ENCODE data around the gene HIVEP1.
A peak's percentile ranks its signal among the peaks of the same experiment; 100 is the strongest.

Gene HIVEP1

DNA sequence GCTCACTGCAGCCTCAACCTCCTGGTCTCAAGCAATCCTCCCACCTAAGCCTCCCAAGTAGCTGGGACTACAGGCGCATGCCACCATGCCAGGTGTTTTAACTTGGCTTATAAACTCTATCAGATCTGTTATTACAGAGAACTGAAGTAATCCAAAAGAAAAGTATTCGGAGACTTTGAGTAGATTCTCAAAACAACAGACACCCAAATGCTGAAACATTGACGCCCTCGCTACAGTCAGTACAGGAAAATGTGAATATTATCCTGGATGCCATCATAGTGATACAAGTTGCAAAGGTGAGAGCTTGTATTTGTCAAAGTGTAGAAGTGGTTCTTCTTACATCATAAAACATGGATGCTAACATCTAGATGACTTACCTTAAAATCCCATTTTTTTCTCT lies 169.4 kb downstream of the HIVEP1 start:
- DNase-seq (no peak), ATAC-seq (replicated peaks) (no peak)
- Mint-ChIP-seq H3K4me3 (no peak overlapping the region), H3K27me3 (peaks cover 0 to 17% of the 10 kb centered on the region in 2 donors), H3K9me3 (no peaks in the 10 kb centered on the region), H3K36me3 (ENCODE audit: insufficient read depth) (no peaks in the 10 kb centered on the region), H3K4me1 (ENCODE audit: low read depth in 2 of 2) (peaks cover 0 to 5% of the 10 kb centered on the region in 2 donors), H3K27ac (no peak overlapping the region)

DNA sequence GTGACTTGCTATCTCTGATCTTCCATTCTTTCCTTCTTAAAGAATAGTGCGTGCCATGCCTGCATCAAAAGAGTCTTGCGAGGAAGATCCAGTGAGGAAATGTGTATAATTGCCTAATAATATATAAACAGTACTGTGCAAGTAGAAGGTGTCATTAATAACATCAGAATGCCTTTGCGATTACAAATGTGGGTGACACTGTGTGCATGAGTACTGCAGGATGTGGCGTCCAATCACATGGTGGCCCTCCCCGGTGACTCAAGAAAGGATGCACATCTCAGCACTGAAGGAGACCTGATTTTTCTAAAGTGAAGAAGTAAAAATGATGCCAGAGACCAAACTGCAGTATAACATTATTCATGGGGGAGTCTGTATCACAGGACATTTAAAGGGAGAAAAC lies 170.6 kb downstream of the HIVEP1 start:
- Mint-ChIP-seq H3K27me3 (peaks cover 0 to 17% of the 10 kb centered on the region in 2 donors), H3K4me1 (ENCODE audit: low read depth in 2 of 2) (peaks cover 0 to 5% of the 10 kb centered on the region in 2 donors), H3K4me3 (no peak overlapping the region), H3K9me3 (no peaks in the 10 kb centered on the region), H3K36me3 (ENCODE audit: insufficient read depth) (no peaks in the 10 kb centered on the region), H3K27ac (no peak overlapping the region)
- DNase-seq, result no peak
- ATAC-seq (replicated peaks), result peak; percentile 56

DNA sequence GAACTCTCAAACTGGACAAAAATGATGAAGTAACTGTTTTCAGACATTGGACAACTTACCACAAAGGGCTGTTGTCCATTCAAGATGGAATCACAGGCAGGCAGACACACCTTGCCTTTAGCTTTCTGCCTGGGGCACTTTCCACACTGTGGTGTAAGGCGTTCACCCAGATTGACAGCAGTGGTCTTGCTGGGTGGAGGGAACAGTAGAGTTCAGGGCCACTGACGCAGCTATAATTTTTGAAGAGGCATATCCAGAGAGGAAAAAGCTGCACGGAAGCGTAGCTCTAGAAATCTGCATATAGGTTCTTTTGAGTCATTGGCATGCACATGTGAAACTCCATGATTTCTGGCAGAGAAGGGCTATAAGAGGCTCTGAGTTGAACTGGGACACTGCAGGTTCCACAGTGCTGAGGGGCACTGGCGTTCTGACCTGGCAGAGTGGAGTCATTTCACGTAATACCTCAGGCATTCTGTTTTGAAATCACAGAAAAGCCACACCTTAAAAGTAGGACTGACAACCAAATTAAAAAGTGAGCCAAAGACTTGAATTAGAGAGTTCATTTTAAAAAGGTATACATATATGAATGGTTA lies 173.1 kb downstream of the HIVEP1 start:
- H3K4me3 Mint-ChIP-seq, result no peak overlapping the region
- DNase-seq, result no peak
- no peak for ATAC-seq (replicated peaks)
- H3K27ac Mint-ChIP-seq, result no peak overlapping the region
- peaks cover 0 to 5% of the 10 kb centered on the region in 2 donors for H3K4me1 Mint-ChIP-seq (ENCODE audit: low read depth in 2 of 2)
- H3K9me3 Mint-ChIP-seq, result no peaks in the 10 kb centered on the region
- H3K27me3 Mint-ChIP-seq, result peaks cover 0 to 13% of the 10 kb centered on the region in 2 donors
- no peaks in the 10 kb centered on the region for H3K36me3 Mint-ChIP-seq (ENCODE audit: insufficient read depth)

DNA sequence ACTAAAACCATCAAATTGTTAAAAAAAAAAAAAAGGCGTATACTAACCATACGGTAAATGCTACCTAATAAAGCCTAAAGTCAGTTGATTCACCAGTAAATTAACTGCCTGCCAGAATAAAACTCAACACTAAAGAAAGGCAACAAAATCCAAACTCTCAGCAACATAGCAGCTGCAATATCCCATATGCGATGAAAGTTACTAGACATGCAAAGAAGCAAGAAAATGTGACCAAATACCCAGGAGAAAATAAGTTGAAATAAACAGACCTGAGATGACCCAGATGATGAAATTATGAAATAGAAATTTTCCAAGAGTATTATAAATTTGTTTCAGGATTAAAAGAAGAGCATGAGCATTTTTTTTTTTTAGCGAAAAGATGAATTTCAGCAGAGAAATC lies 174.4 kb downstream of the HIVEP1 start:
- no peaks in the 10 kb centered on the region for H3K9me3 Mint-ChIP-seq
- DNase-seq (no peak), ATAC-seq (replicated peaks) (no peak)
- no peak overlapping the region for H3K27ac Mint-ChIP-seq
- H3K4me1 Mint-ChIP-seq (ENCODE audit: low read depth in 2 of 2), result peaks cover 0 to 5% of the 10 kb centered on the region in 2 donors
- H3K36me3 Mint-ChIP-seq (ENCODE audit: insufficient read depth), result no peaks in the 10 kb centered on the region
- no peak overlapping the region for H3K4me3 Mint-ChIP-seq
- peaks cover 0 to 19% of the 10 kb centered on the region in 2 donors for H3K27me3 Mint-ChIP-seq

DNA sequence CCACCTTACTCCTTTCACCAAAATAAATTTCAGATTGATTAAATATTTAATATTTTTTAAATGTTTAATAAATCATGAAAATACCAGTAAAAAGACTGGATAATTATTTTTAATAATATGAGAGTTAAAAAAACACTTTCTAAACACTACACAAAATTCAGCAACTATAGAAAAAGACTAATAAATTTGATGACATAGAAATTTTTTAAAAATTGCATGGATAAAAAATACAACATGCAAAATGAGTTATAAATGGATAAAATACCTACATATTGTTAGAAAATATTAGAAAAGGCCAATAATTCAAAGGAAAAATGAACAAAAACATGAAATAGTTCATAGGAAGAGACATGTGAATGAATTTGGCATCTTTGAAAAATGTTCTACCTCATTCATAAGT lies 177.0 kb downstream of the HIVEP1 start:
- no peak for ATAC-seq (replicated peaks)
- Mint-ChIP-seq H3K4me3 (no peak overlapping the region), H3K9me3 (no peaks in the 10 kb centered on the region)

DNA sequence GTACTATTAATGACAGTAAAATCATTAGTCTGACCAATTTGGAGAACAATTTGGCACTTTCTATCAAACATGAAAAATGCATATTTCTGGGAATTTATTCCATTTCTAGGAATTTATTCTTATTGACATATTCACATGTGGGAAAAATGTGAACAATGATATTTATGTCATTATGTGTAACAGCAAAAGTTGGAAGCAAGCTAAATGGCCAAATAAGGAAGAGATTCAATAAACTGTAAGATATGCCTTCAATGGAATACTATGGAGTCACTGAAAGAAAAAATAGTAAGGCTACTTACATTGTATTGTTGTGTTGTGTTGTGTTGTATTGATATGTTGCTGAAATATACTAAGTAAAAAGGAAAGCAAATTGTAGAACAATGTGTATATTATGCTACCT lies 177.5 kb downstream of the HIVEP1 start:
- Mint-ChIP-seq H3K4me3 (no peak overlapping the region), H3K9me3 (no peaks in the 10 kb centered on the region), H3K27ac (no peak overlapping the region), H3K36me3 (ENCODE audit: insufficient read depth) (no peaks in the 10 kb centered on the region), H3K4me1 (ENCODE audit: low read depth in 2 of 2) (no peaks in the 10 kb centered on the region), H3K27me3 (peaks cover 0 to 13% of the 10 kb centered on the region in 2 donors)
- DNase-seq (no peak), ATAC-seq (replicated peaks) (no peak)

More for the DNA sequence above, 177.0 kb downstream of the HIVEP1 start:
- no peaks in the 10 kb centered on the region for H3K36me3 Mint-ChIP-seq (ENCODE audit: insufficient read depth)
- H3K27ac Mint-ChIP-seq, result no peak overlapping the region
- peaks cover 0 to 13% of the 10 kb centered on the region in 2 donors for H3K27me3 Mint-ChIP-seq
- no peaks in the 10 kb centered on the region for H3K4me1 Mint-ChIP-seq (ENCODE audit: low read depth in 2 of 2)
- no peak for DNase-seq

DNA sequence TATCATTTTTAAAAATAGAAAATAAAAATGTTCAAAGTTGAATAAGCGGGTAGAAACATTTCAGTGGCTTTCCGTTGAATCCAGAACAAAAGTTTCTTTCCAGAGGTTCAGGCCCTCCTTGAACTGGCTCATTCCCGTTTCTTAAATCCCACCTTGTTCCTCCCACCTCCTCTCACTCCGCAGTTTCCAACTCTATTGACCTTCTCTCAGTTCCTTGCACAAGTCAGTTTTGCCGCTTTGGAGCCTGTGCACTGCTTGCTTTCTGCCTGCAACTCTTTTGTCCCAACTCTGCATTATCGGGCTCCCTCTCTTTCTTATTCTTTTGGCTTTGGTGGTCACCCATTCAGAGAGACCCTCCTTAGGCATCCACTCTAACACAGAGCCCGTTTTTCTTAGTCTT lies 178.1 kb downstream of the HIVEP1 start:
- Mint-ChIP-seq H3K9me3 (no peaks in the 10 kb centered on the region), H3K27ac (no peak overlapping the region), H3K36me3 (ENCODE audit: insufficient read depth) (no peaks in the 10 kb centered on the region), H3K4me1 (ENCODE audit: low read depth in 2 of 2) (no peaks in the 10 kb centered on the region), H3K27me3 (peaks cover 0 to 13% of the 10 kb centered on the region in 2 donors), H3K4me3 (no peak overlapping the region)
- DNase-seq (no peak), ATAC-seq (replicated peaks) (no peak)

DNA sequence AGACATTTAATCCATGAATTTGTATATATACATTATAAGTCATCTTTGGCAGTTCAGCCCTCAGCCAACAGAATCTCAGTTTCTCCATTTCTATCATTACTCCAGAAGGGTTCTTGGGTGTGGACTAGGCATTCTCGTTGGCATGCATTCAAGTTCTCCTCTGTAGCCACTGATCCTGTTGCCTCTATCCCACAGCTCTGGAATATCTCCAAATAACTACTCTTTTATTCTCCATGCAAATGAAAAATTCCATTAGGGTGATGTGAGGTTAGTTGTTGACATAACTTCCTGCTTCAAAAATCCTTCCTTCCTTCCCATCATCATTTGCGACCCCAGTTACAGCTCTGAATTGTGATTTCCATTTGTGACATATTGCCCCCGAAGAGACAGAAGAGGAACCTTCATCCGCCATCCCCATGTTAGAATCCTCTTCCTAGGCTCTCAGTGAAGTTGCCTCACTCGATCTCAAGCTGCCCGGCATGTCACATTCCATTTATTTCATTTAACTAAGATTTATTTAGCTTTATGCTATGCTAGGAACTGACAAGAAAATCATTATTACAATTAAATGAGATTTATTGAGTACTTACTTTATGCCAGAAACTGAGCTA lies 184.3 kb downstream of the HIVEP1 start:
- H3K4me3 Mint-ChIP-seq, result no peak overlapping the region
- H3K27me3 Mint-ChIP-seq, result no peaks in the 10 kb centered on the region
- ATAC-seq (replicated peaks) (no peak), DNase-seq (no peak)
- no peak overlapping the region for H3K27ac Mint-ChIP-seq
- no peaks in the 10 kb centered on the region for H3K36me3 Mint-ChIP-seq (ENCODE audit: insufficient read depth)
- H3K9me3 Mint-ChIP-seq, result no peaks in the 10 kb centered on the region
- H3K4me1 Mint-ChIP-seq (ENCODE audit: low read depth in 2 of 2), result no peaks in the 10 kb centered on the region

DNA sequence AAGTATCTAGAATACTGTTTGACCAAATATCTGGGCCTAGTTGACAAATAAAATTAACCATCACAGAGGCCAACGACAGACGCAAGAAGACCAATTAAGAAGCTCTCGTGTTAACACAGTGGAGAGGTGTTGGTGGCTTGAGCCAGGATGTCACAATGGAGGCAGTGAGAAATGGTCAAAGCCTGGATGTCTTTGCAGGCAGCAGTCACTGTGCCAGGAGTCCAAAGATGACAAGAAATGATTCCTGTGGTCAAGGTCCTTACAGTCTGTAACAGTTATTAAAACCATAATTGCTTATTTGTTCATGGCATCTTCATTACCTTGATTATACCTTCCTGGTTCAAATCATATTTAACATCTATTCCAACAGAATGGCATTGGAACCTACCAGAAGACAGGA lies 186.7 kb downstream of the HIVEP1 start:
- ATAC-seq (replicated peaks), result no peak
- H3K9me3 Mint-ChIP-seq, result no peaks in the 10 kb centered on the region
- no peaks in the 10 kb centered on the region for H3K4me1 Mint-ChIP-seq (ENCODE audit: low read depth in 2 of 2)
- no peak overlapping the region for H3K27ac Mint-ChIP-seq
- no peaks in the 10 kb centered on the region for H3K36me3 Mint-ChIP-seq (ENCODE audit: insufficient read depth)
- H3K4me3 Mint-ChIP-seq, result no peak overlapping the region
- peaks cover under 1 to 4% of the 10 kb centered on the region in 2 donors for H3K27me3 Mint-ChIP-seq
- no peak for DNase-seq

DNA sequence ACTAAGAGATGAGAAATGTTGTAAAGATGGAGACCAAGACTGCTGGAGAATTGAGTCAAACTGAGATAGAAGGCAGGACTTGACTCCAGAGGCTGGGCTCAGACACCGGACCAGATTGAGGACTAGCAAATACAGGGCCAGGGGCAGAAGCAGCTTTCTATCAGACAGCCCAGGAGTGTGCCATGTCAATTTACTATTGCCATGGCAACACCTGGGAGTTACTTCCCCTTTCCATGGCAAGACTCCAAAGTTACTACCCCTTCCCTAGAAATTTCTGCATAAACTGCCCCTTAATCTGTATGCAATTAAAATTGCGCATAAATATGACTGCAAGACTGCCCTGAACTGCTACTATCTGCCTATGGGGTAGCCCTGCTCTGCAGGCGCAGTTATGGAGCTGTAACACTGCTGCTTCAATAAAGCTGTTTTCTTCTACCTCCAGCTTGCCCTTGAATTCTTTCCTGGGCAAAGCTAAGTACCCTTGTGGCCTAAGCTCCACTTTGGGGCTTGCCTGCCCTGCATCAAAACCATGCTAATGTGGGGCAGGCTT lies 188.0 kb downstream of the HIVEP1 start:
- H3K27me3 Mint-ChIP-seq, result peaks cover 13 to 15% of the 10 kb centered on the region in 2 donors
- no peak for ATAC-seq (replicated peaks)
- DNase-seq, result no peak

DNA sequence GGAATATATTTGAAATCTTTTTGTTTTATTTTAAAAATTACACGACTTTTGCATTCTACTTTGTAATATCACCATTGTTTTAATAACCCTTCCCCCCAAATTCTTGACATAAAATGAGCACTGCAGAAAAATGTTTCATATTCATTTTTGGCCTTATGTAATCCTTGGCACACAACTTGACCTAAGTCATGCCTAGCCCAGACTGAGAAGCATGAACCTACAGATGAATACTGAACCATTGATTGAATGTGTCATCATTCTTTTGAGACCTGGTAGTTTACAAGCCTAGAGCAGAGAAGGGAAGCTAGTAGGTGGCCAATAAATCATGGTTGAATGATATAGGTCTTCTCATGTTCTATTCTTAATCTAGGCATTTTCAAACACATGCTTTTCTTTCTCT lies 188.6 kb downstream of the HIVEP1 start:
- Mint-ChIP-seq H3K4me1 (ENCODE audit: low read depth in 2 of 2) (no peaks in the 10 kb centered on the region), H3K27ac (no peak overlapping the region), H3K4me3 (no peak overlapping the region), H3K27me3 (peaks cover 14 to 15% of the 10 kb centered on the region in 2 donors), H3K36me3 (ENCODE audit: insufficient read depth) (no peaks in the 10 kb centered on the region), H3K9me3 (no peaks in the 10 kb centered on the region)
- ATAC-seq (replicated peaks), result no peak
- DNase-seq, result no peak

More for the DNA sequence above, 188.0 kb downstream of the HIVEP1 start:
- H3K27ac Mint-ChIP-seq, result no peak overlapping the region
- no peaks in the 10 kb centered on the region for H3K4me1 Mint-ChIP-seq (ENCODE audit: low read depth in 2 of 2)
- no peaks in the 10 kb centered on the region for H3K9me3 Mint-ChIP-seq
- H3K4me3 Mint-ChIP-seq, result no peak overlapping the region
- H3K36me3 Mint-ChIP-seq (ENCODE audit: insufficient read depth), result no peaks in the 10 kb centered on the region

DNA sequence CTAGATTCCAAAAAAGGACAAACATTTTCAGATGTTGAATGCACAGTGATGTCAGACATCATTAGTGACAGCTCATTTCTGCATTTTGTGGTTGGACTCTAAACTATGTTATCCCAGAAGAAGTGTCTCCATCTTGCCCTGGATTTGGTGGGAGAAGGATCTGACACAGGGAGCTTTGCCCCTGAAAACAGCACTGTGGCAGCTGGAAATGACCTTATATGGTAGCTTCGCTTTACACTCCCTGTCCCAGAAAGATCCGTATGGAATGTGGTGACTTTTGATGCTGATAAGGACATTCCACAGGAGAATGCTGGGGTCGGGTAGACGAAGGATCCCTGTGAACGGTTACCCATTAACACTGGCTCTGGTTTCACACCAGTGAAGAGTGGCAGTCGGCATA lies 190.9 kb downstream of the HIVEP1 start:
- no peak overlapping the region for H3K27ac Mint-ChIP-seq
- ATAC-seq (replicated peaks) (no peak), DNase-seq (no peak)
- no peak overlapping the region for H3K4me3 Mint-ChIP-seq
- H3K9me3 Mint-ChIP-seq, result no peaks in the 10 kb centered on the region
- peaks cover 15% of the 10 kb centered on the region in 2 donors for H3K27me3 Mint-ChIP-seq
- H3K4me1 Mint-ChIP-seq (ENCODE audit: low read depth in 2 of 2), result no peaks in the 10 kb centered on the region
- H3K36me3 Mint-ChIP-seq (ENCODE audit: insufficient read depth), result no peaks in the 10 kb centered on the region

DNA sequence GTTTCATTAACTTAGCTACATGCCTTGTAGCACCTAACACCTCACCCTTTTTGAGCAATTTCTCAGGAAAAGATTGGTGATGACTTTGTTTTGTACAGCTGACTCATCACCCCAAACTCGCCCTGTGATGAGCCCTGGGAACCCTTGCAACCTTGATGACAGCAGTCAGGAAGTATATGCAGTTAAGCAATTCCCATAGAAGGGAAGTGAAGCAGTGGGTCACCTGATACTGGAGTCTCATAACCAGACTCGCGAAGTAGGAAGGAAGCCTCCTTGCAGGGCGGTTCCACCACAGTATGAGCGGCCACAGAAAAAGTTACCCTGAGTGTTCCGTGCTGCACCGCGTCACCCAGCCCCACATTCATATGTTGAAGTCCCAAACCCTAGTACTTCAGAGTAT lies 196.1 kb downstream of the HIVEP1 start:
- no peaks in the 10 kb centered on the region for H3K9me3 Mint-ChIP-seq
- ATAC-seq (replicated peaks), result peak; percentile 45

DNA sequence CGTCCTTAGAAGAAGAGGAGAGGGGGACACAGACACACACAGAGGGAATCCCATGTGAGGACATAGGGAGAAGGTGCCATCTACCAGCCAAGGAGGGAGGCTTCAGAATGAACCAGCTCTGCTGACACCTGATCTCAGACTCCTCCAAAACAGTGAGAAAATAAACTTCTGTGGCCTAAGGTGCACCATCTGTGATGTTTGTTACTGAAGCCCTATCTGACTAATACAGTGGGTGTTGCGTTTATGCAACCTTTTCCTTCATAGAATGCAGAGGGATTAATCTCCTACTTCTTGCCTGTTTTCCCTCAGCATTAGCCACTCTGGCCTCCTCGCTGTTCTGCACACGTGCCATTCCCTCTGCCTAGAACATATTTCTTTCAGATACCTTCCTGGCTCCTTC lies 196.6 kb downstream of the HIVEP1 start:
- H3K9me3 Mint-ChIP-seq, result no peaks in the 10 kb centered on the region
- no peak overlapping the region for H3K4me3 Mint-ChIP-seq
- ATAC-seq (replicated peaks) (no peak), DNase-seq (no peak)
- peaks cover 23 to 25% of the 10 kb centered on the region in 2 donors for H3K27me3 Mint-ChIP-seq
- no peak overlapping the region for H3K27ac Mint-ChIP-seq
- H3K4me1 Mint-ChIP-seq (ENCODE audit: low read depth in 2 of 2), result no peaks in the 10 kb centered on the region
- H3K36me3 Mint-ChIP-seq (ENCODE audit: insufficient read depth), result no peaks in the 10 kb centered on the region

More for the DNA sequence above, 196.1 kb downstream of the HIVEP1 start:
- Mint-ChIP-seq H3K27ac (no peak overlapping the region), H3K4me3 (no peak overlapping the region), H3K36me3 (ENCODE audit: insufficient read depth) (no peaks in the 10 kb centered on the region), H3K27me3 (peaks cover 25% of the 10 kb centered on the region in 2 donors), H3K4me1 (ENCODE audit: low read depth in 2 of 2) (no peaks in the 10 kb centered on the region)
- no peak for DNase-seq
